ENCODE data around the gene PCNT. TPM values are rescaled to one million over a fixed set of nuclear protein-coding genes. Genes with fewer than 3 reads are reported as not detected.

The PCNT gene
- total and polyA plus RNA-seq, 9 of the 15 experiments (the other 6 are each of a cell fraction or from before 2014, with no cell fraction given), result 9.1 to 53.5 (median 31.3) TPM

DNA sequence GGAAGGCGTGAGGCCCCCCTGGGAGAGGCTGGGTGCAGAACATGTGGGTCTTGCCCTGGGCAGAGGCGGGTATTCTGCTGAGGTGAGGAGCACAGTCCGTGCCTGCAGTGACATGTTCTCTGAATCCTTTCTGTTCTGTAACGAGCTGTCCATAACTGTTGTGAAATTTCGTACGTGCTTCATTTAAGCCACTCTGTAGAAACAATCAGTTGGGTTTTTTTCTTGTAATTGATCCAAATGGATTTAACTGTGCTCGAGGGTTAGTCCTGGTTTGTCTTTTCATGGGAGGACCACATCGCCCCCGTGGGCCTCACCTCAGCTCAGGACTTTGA, 89.4 kb downstream of the PCNT start:
- no peak overlapping the region for H2AFZ ChIP-seq (ENCODE audit: low read depth, low read length)
- DNase-seq (ENCODE audit: extremely low read depth in 1 of 4, low spot score in 3 of 4) (no peak), ATAC-seq (no peak), FAIRE-seq (no peak)
- H3K9me1 ChIP-seq (ENCODE audit: control insufficient read depth, insufficient read depth, low read length), result no peaks in the 10 kb centered on the region
- in situ Hi-C loops (cut with MboI) (no loop called here), intact Hi-C loops (cut with micrococcal nuclease) (no loop called here)
- no peaks in the 10 kb centered on the region for H3K79me2 ChIP-seq (ENCODE audit: control insufficient read depth, insufficient read depth, low read length)
- H3K9me3 ChIP-seq (replicated peaks; ENCODE audit: control insufficient read depth, insufficient read depth, low read depth, low read length), result no peaks in the 10 kb centered on the region
- peaks cover 52% of the 10 kb centered on the region; the same call in 2 of the 3 replicates for H3K36me3 ChIP-seq (ENCODE audit: control insufficient read depth, insufficient read depth, low read length)
- no peak overlapping the region for H3K4me3 ChIP-seq
- ChIA-PET CTCF (ENCODE audit: low intra/inter-chr PET ratio) (no interaction called here), POLR2A (no interaction called here)
- H3K4me2 ChIP-seq (ENCODE audit: insufficient read depth, low read length), result no peak overlapping the region
- 78% methylated on average over 9 of the region's 9 CpGs for WGBS (ENCODE audit: insufficient coverage, low coverage, missing lambda C conversion rate)
- no TSS peak for BruUV-seq (replicated peaks)
- no peak for TF ChIP-seq GATAD2B (IDR thresholded peaks at IDR 0.05; ENCODE audit: borderline replicate concordance)
- TF ChIP-seq FOXA3 (CRISPR knock-in tag; conservative IDR thresholded peaks at IDR 0.05 in 1 of 2, IDR thresholded peaks at IDR 0.05 in 1 of 2), result no peak
- no peak for TF ChIP-seq CAMTA2 (CRISPR knock-in tag; conservative IDR thresholded peaks at IDR 0.05)
- TF ChIP-seq, protein P1, sequence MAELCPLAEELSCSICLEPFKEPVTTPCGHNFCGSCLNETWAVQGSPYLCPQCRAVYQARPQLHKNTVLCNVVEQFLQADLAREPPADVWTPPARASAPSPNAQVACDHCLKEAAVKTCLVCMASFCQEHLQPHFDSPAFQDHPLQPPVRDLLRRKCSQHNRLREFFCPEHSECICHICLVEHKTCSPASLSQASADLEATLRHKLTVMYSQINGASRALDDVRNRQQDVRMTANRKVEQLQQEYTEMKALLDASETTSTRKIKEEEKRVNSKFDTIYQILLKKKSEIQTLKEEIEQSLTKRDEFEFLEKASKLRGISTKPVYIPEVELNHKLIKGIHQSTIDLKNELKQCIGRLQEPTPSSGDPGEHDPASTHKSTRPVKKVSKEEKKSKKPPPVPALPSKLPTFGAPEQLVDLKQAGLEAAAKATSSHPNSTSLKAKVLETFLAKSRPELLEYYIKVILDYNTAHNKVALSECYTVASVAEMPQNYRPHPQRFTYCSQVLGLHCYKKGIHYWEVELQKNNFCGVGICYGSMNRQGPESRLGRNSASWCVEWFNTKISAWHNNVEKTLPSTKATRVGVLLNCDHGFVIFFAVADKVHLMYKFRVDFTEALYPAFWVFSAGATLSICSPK (IDR thresholded peaks at IDR 0.05; ENCODE audit: borderline replicate concordance), result no peak
- TF ChIP-seq GABPB2 (CRISPR knock-in tag; conservative IDR thresholded peaks at IDR 0.05), result no peak
- TF ChIP-seq PHB (CRISPR knock-in tag; IDR thresholded peaks at IDR 0.05), result no peak
- no peak overlapping the region for H3K9ac ChIP-seq (ENCODE audit: insufficient read depth in 1 of 2, low read depth in 2 of 2, low read length in 2 of 2)
- H3K27me3 ChIP-seq (ENCODE audit: control insufficient read depth in 2 of 2, insufficient read depth in 2 of 2, low read length in 2 of 2), result no peaks in the 10 kb centered on the region
- peaks cover 0 to 12% of the 10 kb centered on the region in 2 experiments; a peak in 1 of 5 replicates for H3K4me1 ChIP-seq (replicated peaks in 1 of 2; ENCODE audit: control insufficient read depth in 2 of 2, insufficient read depth in 2 of 2, low read length in 2 of 2)
- H3K27ac ChIP-seq (ENCODE audit: extremely low read depth, low read depth, low read length), result no peak overlapping the region
- H4K20me1 ChIP-seq (replicated peaks; ENCODE audit: control insufficient read depth, insufficient read depth, low read length), result no peaks in the 10 kb centered on the region
